ENCODE measurements around the gene OGFRL1.
"Not testable (repeated sequence)": the region's sequence is repeated elsewhere in the genome, so short reads cannot be mapped to it uniquely, and the experiment has no call there.

The OGFRL1 gene
- total RNA-seq, result 17.8 to 26.9 reads per million in 2 donors

- peak; percentile 23 to 85 (median 55) for DNase-seq
These were observed at the start of gene OGFRL1 for GRCh38 chr6:71288228-71289038. TSS of gene OGFRL1 (plus strand) at chr6:71288811. CDS start at chr6:71288937, 126 bp downstream.

- no peak for DNase-seq
These were observed 48.9 kb upstream of the OGFRL1 start for GRCh38 chr6:71239694-71240093.

GRCh38 chr6:71245265-71246049, 43.2 kb upstream of the OGFRL1 start:
- DNase-seq, result no peak

GRCh38 chr6:71246596-71246995, 42.0 kb upstream of the OGFRL1 start:
- DNase-seq, result no peak

GRCh38 chr6:71248306-71248765, 40.3 kb upstream of the OGFRL1 start:
- DNase-seq, result no peak

- DNase-seq, result no peak
These were observed 39.6 kb upstream of the OGFRL1 start for GRCh38 chr6:71248878-71249544.

GRCh38 chr6:71250099-71250602, 38.5 kb upstream of the OGFRL1 start:
- DNase-seq, result peak in 1 of 5 experiments; percentile 2

GRCh38 chr6:71252410-71252809, 36.2 kb upstream of the OGFRL1 start:
- no peak for DNase-seq

- no peak for DNase-seq
These were observed 35.7 kb upstream of the OGFRL1 start for GRCh38 chr6:71252960-71253359.

- DNase-seq, result no peak
These were observed 34.3 kb upstream of the OGFRL1 start for GRCh38 chr6:71254323-71254722.

- no peak for DNase-seq
These were observed 30.3 kb upstream of the OGFRL1 start for GRCh38 chr6:71258078-71258866.

- no peak for DNase-seq
These were observed 28.6 kb upstream of the OGFRL1 start for GRCh38 chr6:71259888-71260604.

- no peak for DNase-seq
These were observed 25.7 kb upstream of the OGFRL1 start for GRCh38 chr6:71262914-71263313.

- DNase-seq, result not testable (repeated sequence)
These were observed 22.2 kb upstream of the OGFRL1 start for GRCh38 chr6:71266392-71266791.

- no peak for DNase-seq
These were observed 19.7 kb upstream of the OGFRL1 start for GRCh38 chr6:71268735-71269437.

GRCh38 chr6:71277926-71278600, 10.5 kb upstream of the OGFRL1 start:
- DNase-seq, result no peak

GRCh38 chr6:71279321-71279720, 9.3 kb upstream of the OGFRL1 start:
- DNase-seq, result no peak

- DNase-seq, result no peak
These were observed 8.9 kb upstream of the OGFRL1 start for GRCh38 chr6:71279740-71280139.

- DNase-seq, result no peak
These were observed 7.9 kb upstream of the OGFRL1 start for GRCh38 chr6:71280701-71281100.

- no peak for DNase-seq
These were observed 3.8 kb upstream of the OGFRL1 start for GRCh38 chr6:71284785-71285184.
